SH-SY5Y (cell line): ENCODE measurements around the gene MROH7.

Experiments
- GATA2 ChIP-seq: IDR thresholded peaks from 2 replicates; pipeline ENCODE4 v1.6.1; 2011; ENCODE audit warnings: mild to moderate bottlenecking, low read depth, low read length
- GATA3 ChIP-seq: IDR thresholded peaks from 2 replicates; pipeline ENCODE4 v1.6.1; 2011; ENCODE audit warnings: low read depth, mild to moderate bottlenecking, low read length, moderate library complexity

Gene MROH7

DNA sequence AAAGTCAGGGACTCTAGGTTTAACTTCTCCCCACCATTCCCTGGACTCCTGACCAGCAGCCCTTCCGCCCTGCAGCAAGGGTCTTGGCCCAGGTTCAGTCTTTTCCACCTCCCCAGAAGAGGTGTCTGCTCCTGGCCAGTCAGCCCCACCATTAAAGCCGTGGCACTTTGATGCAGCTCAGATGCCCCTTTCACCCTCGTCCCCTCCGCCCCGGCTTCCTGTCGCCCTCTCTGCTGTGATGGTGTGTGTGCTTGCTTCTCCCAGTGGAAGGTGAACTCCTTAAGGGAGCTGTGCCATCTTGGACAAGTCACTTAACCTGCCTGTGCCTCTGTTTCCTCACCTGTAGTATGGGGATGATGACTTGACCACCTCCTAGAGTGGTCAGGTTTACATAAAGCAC lies 56.3 kb downstream of the MROH7 start:
- TF ChIP-seq GATA2 (no peak), GATA3 (no peak)

DNA sequence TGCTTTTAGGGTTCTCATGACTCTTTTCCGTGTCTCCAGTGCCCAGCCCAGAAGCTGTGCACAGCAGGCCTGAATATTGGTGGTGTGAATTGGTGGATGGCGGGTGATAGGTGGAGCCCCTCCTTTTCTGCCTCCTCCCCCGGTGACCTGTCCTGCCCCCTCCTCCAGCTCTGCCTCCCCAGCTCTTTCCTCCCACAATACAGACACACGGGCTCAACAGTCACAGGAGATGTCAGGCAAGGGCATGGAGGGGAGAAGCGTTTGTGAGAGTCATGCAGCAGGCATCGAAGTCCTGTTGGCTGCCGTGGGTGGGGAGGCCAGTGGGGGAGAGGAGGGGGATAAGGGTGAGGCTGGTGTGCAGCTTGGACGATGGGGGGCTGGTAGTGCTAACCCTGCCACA lies 56.8 kb downstream of the MROH7 start:
- TF ChIP-seq GATA2 (no peak), GATA3 (no peak)

DNA sequence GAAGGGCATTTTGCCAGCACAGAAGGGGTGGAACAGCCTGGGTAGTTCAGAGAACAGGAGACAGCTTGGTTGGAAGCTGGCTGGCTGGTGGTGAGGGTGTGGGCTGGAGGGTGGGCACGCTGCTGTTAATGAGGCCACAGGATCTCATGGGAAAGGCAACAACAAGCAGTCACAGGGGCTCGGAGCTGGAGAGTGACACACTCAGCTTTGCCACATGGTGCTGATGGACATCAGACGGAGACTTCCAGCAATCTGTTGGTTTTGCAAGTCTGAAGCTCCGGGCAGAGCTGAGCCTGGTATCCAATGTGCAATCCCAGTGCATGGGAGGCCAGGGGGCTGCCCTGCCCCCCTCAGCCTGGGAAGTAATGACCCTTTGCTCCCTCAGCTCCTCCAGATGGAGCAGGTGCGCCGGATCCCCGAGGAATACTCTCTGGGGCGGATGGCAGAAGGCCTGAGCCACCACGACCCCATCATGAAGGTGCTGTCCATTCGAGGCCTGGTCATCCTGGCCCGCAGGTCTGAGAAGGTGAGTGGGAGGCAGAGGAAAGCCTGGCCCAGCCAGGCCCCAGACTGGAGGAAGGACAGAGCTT lies 58.4 kb downstream of the MROH7 start:
- TF ChIP-seq GATA3, result no peak
- TF ChIP-seq GATA2, result no peak

DNA sequence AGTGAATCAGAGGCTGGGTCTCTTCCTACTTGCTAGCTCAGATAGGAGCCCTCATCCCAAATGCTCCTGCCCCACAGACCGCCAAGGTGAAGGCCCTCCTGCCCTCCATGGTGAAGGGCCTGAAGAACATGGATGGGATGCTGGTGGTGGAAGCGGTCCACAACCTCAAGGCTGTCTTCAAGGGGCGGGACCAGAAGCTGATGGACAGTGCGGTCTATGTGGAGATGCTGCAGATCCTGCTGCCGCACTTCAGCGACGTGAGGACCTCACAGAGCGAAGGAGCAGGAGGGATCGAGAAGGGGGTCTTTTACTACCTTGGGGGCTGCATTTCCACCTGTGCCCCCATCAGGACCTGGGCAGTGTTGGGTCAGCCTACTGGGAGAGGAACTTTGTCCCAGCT lies 59.5 kb downstream of the MROH7 start:
- TF ChIP-seq GATA3 (no peak), GATA2 (no peak)

DNA sequence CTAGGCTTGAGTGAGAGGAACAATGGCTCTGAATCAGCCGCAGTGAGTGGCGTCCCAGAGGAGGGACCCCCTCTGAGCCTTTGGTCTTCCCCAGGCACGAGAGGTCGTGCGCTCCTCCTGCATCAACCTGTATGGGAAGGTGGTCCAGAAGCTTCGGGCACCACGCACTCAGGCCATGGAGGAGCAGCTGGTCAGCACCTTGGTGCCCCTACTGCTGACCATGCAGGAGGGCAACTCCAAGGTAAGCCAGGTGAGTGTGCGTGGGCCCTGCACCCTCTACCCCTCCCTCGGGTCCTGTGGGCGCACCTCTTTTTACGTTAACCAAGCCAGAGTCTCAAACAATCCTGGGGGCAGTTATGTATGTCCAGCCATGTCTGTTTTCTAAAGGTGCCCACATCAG lies 60.4 kb downstream of the MROH7 start:
- TF ChIP-seq GATA3 (no peak), GATA2 (no peak)

DNA sequence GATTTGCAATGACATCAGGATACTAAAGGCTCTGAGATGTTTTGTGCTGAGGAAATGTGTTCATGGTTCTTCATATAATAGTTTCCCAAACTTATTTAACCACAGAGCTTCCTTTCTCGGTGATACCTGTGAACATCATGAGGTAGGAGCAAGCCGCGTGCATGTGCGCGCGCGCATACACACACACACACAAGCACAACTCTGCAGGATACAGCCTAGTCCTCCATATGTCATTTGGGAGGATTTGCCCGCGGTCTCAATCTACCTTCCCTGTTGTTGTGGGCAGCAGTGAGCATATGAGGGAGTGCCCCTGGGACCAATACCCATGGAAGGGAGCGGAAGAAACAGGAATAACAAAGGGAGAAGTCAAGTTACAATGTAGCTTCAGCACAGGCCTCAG lies 61.9 kb downstream of the MROH7 start:
- no peak for TF ChIP-seq GATA2
- no peak for TF ChIP-seq GATA3

DNA sequence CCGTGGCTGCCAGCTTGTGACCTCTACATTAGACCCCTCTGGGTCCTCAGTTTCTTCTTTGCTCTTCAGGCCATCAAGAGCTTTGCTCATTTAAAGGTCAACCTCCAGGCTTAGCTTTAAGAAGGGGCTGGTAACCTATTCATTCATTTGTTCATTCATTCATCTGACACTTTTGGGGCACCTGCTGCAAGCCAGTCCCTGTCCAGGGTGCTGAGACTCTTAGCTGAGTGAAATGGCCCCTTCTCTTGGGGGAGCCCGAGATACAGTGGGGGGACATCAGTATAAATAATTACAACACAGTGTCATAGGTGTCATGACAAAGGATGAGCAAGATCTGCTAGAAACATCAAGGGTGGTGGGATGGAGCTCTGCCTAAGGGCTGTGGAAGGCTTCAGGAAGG lies 63.6 kb downstream of the MROH7 start:
- no peak for TF ChIP-seq GATA3
- no peak for TF ChIP-seq GATA2

DNA sequence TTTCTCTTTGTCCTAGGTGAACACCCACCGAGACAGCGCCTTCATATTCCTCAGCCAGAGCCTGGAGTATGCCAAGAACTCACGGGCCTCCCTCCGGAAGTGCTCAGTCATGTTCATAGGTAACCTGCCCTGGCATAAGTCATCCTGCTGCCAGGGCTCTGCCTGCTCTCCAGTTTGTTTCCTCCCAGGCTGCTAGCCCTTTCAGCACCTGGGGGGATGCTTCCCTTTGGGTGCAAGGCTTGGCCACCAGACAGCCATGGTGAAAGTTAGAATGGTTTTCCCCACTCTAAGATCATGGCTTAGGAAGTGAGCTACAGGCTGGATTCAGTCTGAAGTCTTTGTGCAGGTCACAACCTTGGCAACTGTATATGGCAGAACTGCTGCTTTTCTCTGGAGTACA lies 64.8 kb downstream of the MROH7 start:
- TF ChIP-seq GATA2 (no peak), GATA3 (no peak)

DNA sequence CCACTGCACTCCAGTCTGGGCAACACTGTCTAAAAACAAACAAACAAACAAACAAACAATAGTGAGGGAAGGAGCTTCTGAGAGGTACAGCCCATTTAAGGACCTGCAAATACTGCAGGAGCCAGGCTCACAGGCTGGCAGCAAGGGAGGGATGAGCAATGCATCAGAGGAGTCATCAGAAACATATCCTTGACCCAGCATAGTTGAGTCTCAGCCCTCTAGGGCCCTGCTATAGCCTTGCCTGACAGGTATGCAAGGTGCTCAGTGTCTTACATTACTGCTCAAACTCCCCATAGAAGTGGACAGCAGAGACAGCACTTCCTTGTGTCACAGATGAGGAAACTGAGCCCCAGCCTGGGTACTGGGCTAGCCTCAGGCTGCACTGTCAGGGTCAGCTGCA lies 66.8 kb downstream of the MROH7 start:
- no peak for TF ChIP-seq GATA2
- no peak for TF ChIP-seq GATA3

DNA sequence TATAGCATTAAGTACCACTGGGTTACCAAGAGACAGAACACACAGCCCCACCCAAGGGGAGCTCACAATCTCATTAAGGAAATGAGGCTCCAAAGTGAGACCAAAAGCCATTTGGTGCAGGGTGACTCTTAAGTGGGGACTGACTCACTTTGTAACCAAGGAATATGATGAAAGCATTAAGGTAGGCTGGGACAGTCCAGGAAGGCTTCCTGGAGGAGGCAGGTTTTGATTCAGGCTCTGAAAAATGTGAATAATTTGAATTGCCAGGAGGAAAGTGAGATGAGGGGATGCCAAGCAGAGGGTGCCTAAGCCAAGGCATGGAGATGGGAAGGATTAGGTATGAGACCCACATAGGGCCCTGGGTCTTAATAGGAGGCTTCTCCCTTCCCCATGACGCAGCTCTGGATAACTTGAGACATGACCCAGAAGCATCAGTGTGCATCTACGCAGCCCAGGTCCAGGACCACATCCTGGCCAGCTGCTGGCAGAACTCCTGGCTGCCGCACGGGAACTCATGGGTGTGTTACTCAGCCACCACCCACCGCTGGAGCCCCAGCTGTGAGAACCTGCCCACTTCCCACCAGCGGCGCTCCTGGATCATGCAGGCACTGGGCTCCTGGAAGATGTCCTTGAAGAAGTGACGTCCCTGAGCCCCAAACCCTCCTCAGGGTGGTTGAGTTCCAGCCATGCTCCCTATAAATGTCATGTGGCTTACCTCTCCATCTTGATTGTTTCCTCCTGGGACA lies 68.1 kb downstream of the MROH7 start:
- no peak for TF ChIP-seq GATA3
- TF ChIP-seq GATA2, result no peak

DNA sequence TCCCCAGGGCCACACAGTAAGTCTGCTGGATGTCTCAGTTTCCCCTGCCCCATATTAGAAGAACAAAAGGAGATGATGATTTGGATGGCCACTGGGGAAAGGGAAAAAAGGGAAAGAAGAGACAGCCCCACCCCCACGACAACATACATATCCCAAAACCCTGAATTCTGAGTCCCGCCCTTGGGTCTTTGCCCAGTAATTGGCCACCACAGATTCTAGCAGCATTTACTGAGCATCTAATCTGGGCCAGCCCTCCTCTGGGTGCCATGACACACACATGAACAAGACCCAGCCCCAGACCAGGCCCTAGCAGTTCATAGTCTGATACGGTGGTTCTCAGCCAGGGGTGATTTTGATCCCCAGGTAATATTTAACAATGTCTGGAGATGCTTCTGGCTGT lies 68.8 kb downstream of the MROH7 start:
- TF ChIP-seq GATA3 (no peak), GATA2 (no peak)

DNA sequence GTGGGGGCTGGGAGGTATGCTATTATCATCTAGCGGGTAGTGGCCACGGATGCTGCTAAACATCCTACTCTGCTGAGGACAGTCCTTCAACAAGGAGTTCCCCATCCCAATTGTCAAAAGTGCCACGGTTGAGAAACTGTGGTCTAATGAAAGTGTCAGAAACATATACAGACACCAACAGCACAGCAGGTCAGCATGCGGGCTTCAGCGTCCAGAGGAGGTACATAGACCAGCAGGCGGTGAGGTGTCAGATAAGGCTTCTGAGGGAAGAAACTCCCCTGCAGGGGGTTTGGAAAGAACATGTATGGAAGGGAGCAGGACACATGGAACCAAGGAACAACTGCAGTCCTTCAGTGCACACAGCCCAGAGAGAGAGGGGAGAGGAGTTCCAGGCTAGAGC lies 69.3 kb downstream of the MROH7 start:
- TF ChIP-seq GATA3, result no peak
- TF ChIP-seq GATA2, result no peak

DNA sequence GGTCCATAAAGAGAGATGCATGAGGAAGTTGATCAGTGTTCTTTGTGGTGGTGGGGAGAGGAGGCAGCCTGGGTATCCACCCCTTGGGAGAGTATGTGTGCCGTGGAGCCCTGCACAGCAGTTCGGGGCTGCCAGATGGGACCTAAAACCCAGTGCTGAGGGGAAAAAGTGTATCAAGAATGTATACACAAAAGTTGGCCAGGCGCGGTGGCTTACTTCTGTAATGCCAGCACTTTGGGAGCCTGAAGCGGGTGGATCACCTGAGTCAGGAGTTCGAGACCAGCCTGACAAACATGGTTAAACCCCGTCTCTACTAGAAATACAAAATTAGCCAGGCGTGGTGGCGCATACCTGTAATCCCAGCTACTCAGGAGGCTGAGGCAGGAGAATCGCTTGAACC lies 70.0 kb downstream of the MROH7 start:
- TF ChIP-seq GATA2 (no peak), GATA3 (no peak)

DNA sequence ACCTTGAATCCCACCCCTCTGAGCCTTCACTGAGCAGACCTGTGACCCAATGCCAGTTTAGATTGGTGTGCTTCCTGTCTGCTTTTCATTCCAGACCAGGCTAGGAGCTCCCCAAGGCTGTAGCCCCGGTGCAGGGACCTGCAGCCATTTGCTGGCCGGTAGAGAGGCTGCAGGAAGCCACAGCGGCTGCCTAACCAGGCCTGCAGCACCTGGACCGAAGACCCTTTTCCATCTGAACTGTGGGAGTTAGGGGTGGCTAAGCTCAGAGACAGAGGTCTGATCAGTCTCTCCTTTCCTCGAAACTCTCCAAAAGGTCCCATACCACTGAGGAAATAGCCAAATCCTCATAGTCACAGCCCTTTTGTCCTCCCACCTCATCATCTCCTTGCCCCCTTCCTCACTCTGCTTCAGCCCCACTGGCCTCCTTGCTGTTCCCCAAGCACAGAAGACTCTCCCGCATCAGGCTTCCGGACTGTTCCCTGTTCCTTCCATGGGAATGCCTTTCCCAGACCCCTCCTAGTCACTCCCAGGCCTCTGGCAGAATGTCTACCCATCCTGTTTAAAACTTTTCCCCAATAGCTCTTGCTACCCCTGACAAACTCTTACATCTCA lies 73.4 kb downstream of the MROH7 start:
- no peak for TF ChIP-seq GATA2
- no peak for TF ChIP-seq GATA3
